Heart right ventricle (tissue), 16 donors: ENCODE results near the gene ATG14. TPM values are rescaled to one million over a fixed set of nuclear protein-coding genes. Genes with fewer than 3 reads are reported as not detected.

Experiments used
- ATAC-seq, 8 donors: fragments of 200-7000 bp; cut with Tn5 transposase; one replicate each; pipeline ENCODE4 v1.9.1; 2020; ENCODE audit warnings: mild to moderate bottlenecking in 8 of 8, moderate library complexity in 8 of 8, moderate number of reproducible peaks in 1 of 8
- DNase-seq, 2 donors: peaks; one replicate each; pipeline ENCODE4 v3.0.0-alpha.2; 2020
- H3K27ac ChIP-seq, 10 donors: fragments of 200-600 bp; sonication (generic) in 2 of 10; one replicate each; pipeline versions ENCODE4 v1.5.0 to v1.8.0; 2020 to 2022; ENCODE audit warnings: mild to moderate bottlenecking in 3 of 10
- H3K27me3 ChIP-seq, 7 donors: fragments of 200-600 bp; one replicate each; pipeline ENCODE4 v1.8.0; 2021 to 2022; ENCODE audit warnings: mild to moderate bottlenecking in 2 of 7
- H3K36me3 ChIP-seq, 9 donors: fragments of 200-600 bp; sonication (generic) in 1 of 9; one replicate each; pipeline versions ENCODE4 v1.5.0 to v1.8.0; 2020 to 2022; ENCODE audit warnings: mild to moderate bottlenecking in 2 of 9
- H3K4me1 ChIP-seq, 9 donors: fragments of 200-600 bp; sonication (generic) in 1 of 9; one replicate each; pipeline versions ENCODE4 v1.5.0 to v1.8.0; 2020 to 2022; ENCODE audit warnings: mild to moderate bottlenecking in 4 of 9
- H3K4me3 ChIP-seq, 10 donors: fragments of 200-600 bp; sonication (generic) in 2 of 10; one replicate each; pipeline versions ENCODE4 v1.5.0 to v1.8.0; 2020 to 2022; ENCODE audit warnings: mild to moderate bottlenecking in 7 of 10, moderate library complexity in 2 of 10
- H3K9me3 ChIP-seq, 11 donors: fragments of 200-600 bp in 10 of 11; sonication (generic) in 2 of 11; one replicate each; pipeline versions ENCODE4 v1.5.0 to v1.8.0; 2013 to 2022; ENCODE audit warnings: mild to moderate bottlenecking in 2 of 11, control low read depth in 1 of 11, moderate library complexity in 1 of 11
- CTCF ChIP-seq, 9 donors: fragments of 200-600 bp; sonication (generic) in 2 of 9; IDR thresholded peaks; one replicate each; pipeline versions ENCODE4 v1.5.0 to v1.8.0; 2021 to 2022; ENCODE audit warnings: antibody characterized with exemption in 9 of 9, mild to moderate bottlenecking in 5 of 9, moderate library complexity in 1 of 9
- WGBS, 2 donors: extraction: QIAGEN DNeasy Blood & Tissue Kit; methylation state at CpG; one replicate each; pipeline ENCODE4 v1.1.7; 2013; ENCODE audit warnings: inconsistent platforms in 1 of 2; 5-methylcytosine and 5-hydroxymethylcytosine counted together
- intact Hi-C, 10 donors: fragments of 100-400 bp; cut with DNase I; formaldehyde crosslinking; loops; one replicate each; pipeline versions ENCODE4 v1.11.1 to v1.14.2; 2022
- polyA plus RNA-seq, 2 donors: library from polyadenylated mRNA; stranded (reverse); fragments of 200-250 nt; gene quantifications; one replicate each; pipeline ENCODE4 v1.2.3, GENCODE V29; 2013
- total RNA-seq, 10 donors: library from RNA; stranded (reverse); fragmentation: NEBNext Ultra II Directional in 3 of 10; extraction: Animal tissue kit (Norgen Biotek cat#: 25700) in 3 of 10; gene quantifications; one replicate each; pipeline versions ENCODE4 v1.2.1 to v1.2.4, GENCODE V29; 2021 to 2023
- donor health status: Arrhythmogenic right ventricular cardiomyopathy.
- donor health status: ischemic (EF 13 %, LVEDD 7.1; RV severe dilation, severe dysfunction).
- donor health status: healthy with polysubstance abuse.
- donor health status: DM: no; HTN: yes; CAD: no.
- donor health status: DM: no; HTN: no; CAD: no.
- donor health status: ischemic (EF 25% LVEDD 6.9; RV normal size, moderate dysfunction).
- donor health status: ischemic (EF 25% LVEDD 5.7; RV mildly dilated, moderate dysfunction).
- donor health status: healthy.
- donor health status: DM: yes; HTN: yes; CAD: no.
- donor health status: Ischemic cardiomyopathy.
- donor health status: ischemic (EF 35%, LVEDD 5.7; RV mildly dilated, moderate dysfunction).
- donor health status: nonischemic (EF 11% LVEDD 7.7; RV severe dilation, severe dysfunction).
- donor health status: DM: yes; HTN: yes; CAD: no.
- donor health status: PGD.
- donor health status: ischemic (EF 29% LVEDD 5.4; RV normal size, mild dysfunction).
- donor health status: nonischemic (EF 23%, LVEDD 6.1; RV moderate dilation, normal function).

The ATG14 gene
- total and polyA plus RNA-seq, 12 donors: 3.5 to 21.9 (median 15.3) TPM

- DNase-seq (no peak), ATAC-seq (no peak)
- no peak overlapping the region for H3K27ac ChIP-seq
- no peak for TF ChIP-seq CTCF (IDR thresholded peaks at IDR 0.05)
- intact Hi-C loops: no loop called here
- no peak overlapping the region for H3K4me3 ChIP-seq
- H3K36me3 ChIP-seq: peaks cover 0 to 43% (median 0%) of the 10 kb centered on the region in 9 donors
- no peaks in the 10 kb centered on the region for H3K27me3 ChIP-seq
- H3K4me1 ChIP-seq: peaks cover 0 to 23% (median 0%) of the 10 kb centered on the region in 9 donors
- WGBS, 2 donors: 94 to 96% methylated on average over 1 of the region's 1 CpG
- H3K9me3 ChIP-seq: peaks cover 0 to 7% (median 0%) of the 10 kb centered on the region in 11 donors
Observed at GRCh38 chr14:55318694-55319093, 92.9 kb downstream of the ATG14 start.

GRCh38 chr14:55317542-55318306 is 93.9 kb downstream of the ATG14 start:
- 73 to 76% methylated on average over 3 of the region's 3 CpGs for WGBS, 2 donors

GRCh38 chr14:55316564-55316963 is 95.1 kb downstream of the ATG14 start:
- 71 to 77% methylated on average over 4 of the region's 4 CpGs for WGBS, 2 donors
- TF ChIP-seq CTCF (IDR thresholded peaks at IDR 0.05): no peak

More at GRCh38 chr14:55317542-55318306, 93.9 kb downstream of the ATG14 start:
- Histone ChIP-seq H3K36me3 (peaks cover 0 to 43% (median 0%) of the 10 kb centered on the region in 9 donors), H3K9me3 (peaks cover 0 to 14% (median 2%) of the 10 kb centered on the region in 11 donors), H3K27ac (peak overlapping the region in 2 of 10 donors; percentile 27 to 47), H3K27me3 (no peaks in the 10 kb centered on the region), H3K4me1 (peaks cover 0 to 21% (median 0%) of the 10 kb centered on the region in 9 donors), H3K4me3 (no peak overlapping the region)
- DNase-seq: no peak
- no peak for TF ChIP-seq CTCF (IDR thresholded peaks at IDR 0.05)
- intact Hi-C loops: no loop called here
- ATAC-seq: peak in 1 of 8 donors; percentile 39

More at GRCh38 chr14:55316564-55316963, 95.1 kb downstream of the ATG14 start:
- Histone ChIP-seq H3K36me3 (peaks cover 0 to 43% (median 0%) of the 10 kb centered on the region in 9 donors), H3K27me3 (no peaks in the 10 kb centered on the region), H3K4me3 (no peak overlapping the region), H3K27ac (peak overlapping the region in 2 of 10 donors; percentile 27 to 47), H3K9me3 (peaks cover 0 to 23% (median 9%) of the 10 kb centered on the region in 11 donors), H3K4me1 (peaks cover 0 to 21% (median 0%) of the 10 kb centered on the region in 9 donors)
- ATAC-seq (peak in 2 of 8 donors; percentile 23 to 33), DNase-seq (no peak)
- intact Hi-C loops: no loop called here

Other genes starting within 250 kb of the ATG14 start
- gene DLGAP5, start 220.2 kb downstream of the ATG14 start, total RNA-seq: 1 to 10 TPM in 1 of 10 donors, under 1 TPM in 4, not detected in 5; 0.07 to 5.1 (median 0.49) TPM
- gene DLGAP5, start 220.2 kb downstream of the ATG14 start, polyA plus RNA-seq: under 1 TPM; 0.07 to 0.22 TPM
- gene FBXO34, start 140.4 kb downstream of the ATG14 start, total RNA-seq: 10 to 100 TPM; 16.9 to 26.2 (median 21.2) TPM
- gene FBXO34, start 140.4 kb downstream of the ATG14 start, polyA plus RNA-seq: 10 to 100 TPM in 1 of 2 donors, 1 to 10 TPM in 1; 8.9 to 12.0 TPM
- gene TBPL2, start 28.8 kb upstream of the ATG14 start, total RNA-seq: not detected
- gene TBPL2, start 28.8 kb upstream of the ATG14 start, polyA plus RNA-seq: not detected
- 100 to 1,000 TPM; 205 to 293 (median 254) TPM for gene KTN1, start 168.4 kb upstream of the ATG14 start, total RNA-seq
- 100 to 1,000 TPM; 161 to 174 TPM for gene KTN1, start 168.4 kb upstream of the ATG14 start, polyA plus RNA-seq